Mammary epithelial cell (primary cell): ENCODE data around the gene TIMM17B.

ENCODE experiments used
- EZH2 ChIP-seq: IDR thresholded peaks from 2 replicates; pipeline ENCODE4 v1.6.1; 2012; ENCODE audit warnings: low read length, inconsistent platforms, borderline replicate concordance
- TF ChIP-seq, protein P1 (sequence below), 2 donors: IDR thresholded peaks in 1 of 2; conservative IDR thresholded peaks in 1 of 2; 2 replicates each; pipeline ENCODE4 v1.5.1; 2011 to 2012; ENCODE audit warnings: inconsistent platforms in 2 of 2, low read length in 2 of 2, mild to moderate bottlenecking in 2 of 2, control low read depth in 1 of 2, low read depth in 1 of 2; ENCODE audit not compliant: insufficient read depth in 1 of 2; ENCODE audit errors: extremely low read depth in 1 of 2

DNA sequence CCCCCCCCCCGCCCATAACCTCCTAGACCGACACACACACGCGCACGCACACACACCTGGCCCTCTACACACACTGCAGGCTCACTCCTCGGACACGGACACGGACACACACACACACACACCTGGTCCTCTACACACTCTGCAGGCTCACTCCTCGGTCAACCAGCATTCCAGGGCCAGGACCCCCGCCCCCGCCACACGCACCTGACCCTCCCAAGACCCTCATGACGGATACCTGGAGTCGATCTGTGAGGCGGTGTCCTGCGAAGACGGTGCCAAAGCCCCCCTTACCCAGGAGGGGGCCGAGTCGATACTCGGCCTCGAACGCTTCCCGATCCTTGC, 20.7 kb upstream of the TIMM17B start:
- TF ChIP-seq, protein P1, sequence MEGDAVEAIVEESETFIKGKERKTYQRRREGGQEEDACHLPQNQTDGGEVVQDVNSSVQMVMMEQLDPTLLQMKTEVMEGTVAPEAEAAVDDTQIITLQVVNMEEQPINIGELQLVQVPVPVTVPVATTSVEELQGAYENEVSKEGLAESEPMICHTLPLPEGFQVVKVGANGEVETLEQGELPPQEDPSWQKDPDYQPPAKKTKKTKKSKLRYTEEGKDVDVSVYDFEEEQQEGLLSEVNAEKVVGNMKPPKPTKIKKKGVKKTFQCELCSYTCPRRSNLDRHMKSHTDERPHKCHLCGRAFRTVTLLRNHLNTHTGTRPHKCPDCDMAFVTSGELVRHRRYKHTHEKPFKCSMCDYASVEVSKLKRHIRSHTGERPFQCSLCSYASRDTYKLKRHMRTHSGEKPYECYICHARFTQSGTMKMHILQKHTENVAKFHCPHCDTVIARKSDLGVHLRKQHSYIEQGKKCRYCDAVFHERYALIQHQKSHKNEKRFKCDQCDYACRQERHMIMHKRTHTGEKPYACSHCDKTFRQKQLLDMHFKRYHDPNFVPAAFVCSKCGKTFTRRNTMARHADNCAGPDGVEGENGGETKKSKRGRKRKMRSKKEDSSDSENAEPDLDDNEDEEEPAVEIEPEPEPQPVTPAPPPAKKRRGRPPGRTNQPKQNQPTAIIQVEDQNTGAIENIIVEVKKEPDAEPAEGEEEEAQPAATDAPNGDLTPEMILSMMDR (conservative IDR thresholded peaks at IDR 0.05 in 1 of 2, IDR thresholded peaks at IDR 0.05 in 1 of 2; ENCODE audit: extremely low read depth in 1 of 2, insufficient read depth in 1 of 2, low read depth in 1 of 2, low read length in 2 of 2), result no peak
- no peak for TF ChIP-seq EZH2
